CD14-positive monocyte (primary cell): ENCODE data around the gene SYT2. TPM values are rescaled to one million over a fixed set of nuclear protein-coding genes. Genes with fewer than 3 reads are reported as not detected.
A peak's percentile ranks its signal among the peaks of the same experiment; 100 is the strongest.

Source experiments
- DNase-seq, 3 donors: peaks; one replicate each; pipeline ENCODE4 v3.0.0-alpha.2; 2011 to 2022
- H2AFZ ChIP-seq: 2 replicates; pipeline ENCODE4 v1.6.0; 2012; ENCODE audit warnings: mild to moderate bottlenecking, low read depth, low read length, inconsistent platforms; ENCODE audit not compliant: insufficient read depth, poor library complexity, severe bottlenecking
- H3K27ac ChIP-seq, 2 donors: 1 replicate in 1 of 2; 2 replicates in 1 of 2; pipeline ENCODE4 v1.5.1; 2012 to 2013; ENCODE audit warnings: low read length in 2 of 2, control low read depth in 1 of 2, inconsistent platforms in 1 of 2, low read depth in 1 of 2, mild to moderate bottlenecking in 1 of 2
- H3K27me3 ChIP-seq, 2 donors: one replicate each; pipeline versions ENCODE4 v1.6.0 to v1.6.1; 2011 to 2013; ENCODE audit warnings: low read length in 2 of 2; ENCODE audit not compliant: control insufficient read depth in 2 of 2, insufficient read depth in 2 of 2
- H3K36me3 ChIP-seq, 2 donors: replicated peaks in 1 of 2; 1 replicate in 1 of 2; 2 replicates in 1 of 2; pipeline versions ENCODE4 v1.5.1 to v1.6.1; 2012 to 2013; ENCODE audit warnings: low read length in 2 of 2, control low read depth in 1 of 2, inconsistent platforms in 1 of 2, mild to moderate bottlenecking in 1 of 2; ENCODE audit not compliant: insufficient read depth in 2 of 2, control insufficient read depth in 1 of 2
- H3K4me1 ChIP-seq, 2 donors: 1 replicate in 1 of 2; 2 replicates in 1 of 2; pipeline versions ENCODE4 v1.5.1 to v1.6.1; 2012 to 2013; ENCODE audit warnings: low read length in 2 of 2, control low read depth in 1 of 2, inconsistent platforms in 1 of 2, mild to moderate bottlenecking in 1 of 2, moderate library complexity in 1 of 2; ENCODE audit not compliant: insufficient read depth in 2 of 2, control insufficient read depth in 1 of 2
- H3K4me2 ChIP-seq: replicated peaks from 2 replicates; pipeline ENCODE3; 2012; ENCODE audit warnings: low read length, moderate library complexity, mild to moderate bottlenecking; ENCODE audit not compliant: poor library complexity, severe bottlenecking; ENCODE audit errors: extremely low read depth
- H3K4me3 ChIP-seq, 3 experiments: fragments of 200-600 bp in 1 of 3; sonication (generic) in 1 of 3; replicated peaks in 1 of 3; 1 replicate in 2 of 3; 2 replicates in 1 of 3; pipeline ENCODE4 v1.5.1; 2011 to 2013; ENCODE audit warnings: low read length in 3 of 3, mild to moderate bottlenecking in 3 of 3, control low read depth in 2 of 3, low read depth in 2 of 3, inconsistent platforms in 1 of 3, moderate library complexity in 1 of 3
- H3K79me2 ChIP-seq: 2 replicates; pipeline ENCODE4 v1.6.0; 2012; ENCODE audit warnings: mild to moderate bottlenecking, control low read depth, inconsistent platforms, low read length, moderate library complexity; ENCODE audit not compliant: insufficient read depth
- H3K9ac ChIP-seq: 2 replicates; pipeline ENCODE4 v1.6.0; 2017; ENCODE audit warnings: low read length, mild to moderate bottlenecking; ENCODE audit not compliant: insufficient read depth, poor library complexity, severe bottlenecking
- H3K9me3 ChIP-seq, 2 donors: replicated peaks in 1 of 2; 1 replicate in 1 of 2; 2 replicates in 1 of 2; pipeline versions ENCODE4 v1.5.1 to v1.6.1; 2012 to 2013; ENCODE audit warnings: low read length in 2 of 2, control low read depth in 1 of 2; ENCODE audit not compliant: control insufficient read depth in 1 of 2, insufficient read depth in 1 of 2
- H4K20me1 ChIP-seq: 2 replicates; pipeline ENCODE4 v1.6.0; 2012; ENCODE audit warnings: mild to moderate bottlenecking, low read length, control low read depth, moderate library complexity; ENCODE audit not compliant: insufficient read depth
- H3K27ac Mint-ChIP-seq, 7 donors: one replicate each; pipeline ENCODE4 v1.8.0; 2020; ENCODE audit warnings: mild to moderate bottlenecking in 7 of 7, mixed read lengths in 7 of 7, moderate library complexity in 6 of 7, inconsistent platforms in 2 of 7
- H3K27me3 Mint-ChIP-seq, 3 donors: one replicate each; pipeline ENCODE4 v1.8.0; 2021 to 2022; ENCODE audit warnings: low read depth in 3 of 3, mild to moderate bottlenecking in 3 of 3, mixed read lengths in 3 of 3, moderate library complexity in 3 of 3, inconsistent platforms in 1 of 3
- H3K36me3 Mint-ChIP-seq, 2 donors: one replicate each; pipeline ENCODE4 v1.8.0; 2020; ENCODE audit warnings: mixed read lengths in 2 of 2, inconsistent platforms in 1 of 2, mild to moderate bottlenecking in 1 of 2
- H3K4me1 Mint-ChIP-seq: one replicate; pipeline ENCODE4 v1.8.0; 2020; ENCODE audit warnings: mild to moderate bottlenecking, mixed read lengths
- H3K4me3 Mint-ChIP-seq, 2 donors: one replicate each; pipeline ENCODE4 v1.8.0; 2020; ENCODE audit warnings: mild to moderate bottlenecking in 2 of 2, mixed read lengths in 2 of 2, moderate library complexity in 1 of 2
- H3K9me3 Mint-ChIP-seq, 7 donors: one replicate each; pipeline ENCODE4 v1.8.0; 2020 to 2022; ENCODE audit warnings: mixed read lengths in 7 of 7, mild to moderate bottlenecking in 6 of 7, moderate library complexity in 6 of 7, inconsistent platforms in 2 of 7
- WGBS: methylation state at CpG from one replicate; pipeline ENCODE4 v1.1.5; 2013; ENCODE audit warnings: missing lambda C conversion rate; ENCODE audit not compliant: insufficient coverage; 5-methylcytosine and 5-hydroxymethylcytosine counted together
- intact Hi-C, 2 donors: fragments of 100-400 bp; cut with micrococcal nuclease; formaldehyde crosslinking; loops; one replicate each; pipeline versions ENCODE4 v1.15.0 to v1.15.1; 2023
- polyA plus RNA-seq, 3 donors: library from polyadenylated mRNA; depleted of rRNA in 1 of 3; unstranded in 2 of 3; stranded (reverse) in 1 of 3; fragments of 300-500 nt in 2 of 3; fragments of >200 nt in 1 of 3; fragmentation: Illumina TruSeq in 2 of 3; gene quantifications; 1 replicate in 2 of 3; 2 replicates in 1 of 3; pipeline ENCODE4 v1.2.3, GENCODE V29; 2012 to 2021
- TF ChIP-seq, protein P1 (sequence below): fragments of 200-600 bp; IDR thresholded peaks from one replicate; pipeline ENCODE4 v1.8.0; 2022; ENCODE audit warnings: antibody characterized with exemption, mild to moderate bottlenecking

The SYT2 gene
- polyA plus RNA-seq, 3 donors, result not detected

DNA sequence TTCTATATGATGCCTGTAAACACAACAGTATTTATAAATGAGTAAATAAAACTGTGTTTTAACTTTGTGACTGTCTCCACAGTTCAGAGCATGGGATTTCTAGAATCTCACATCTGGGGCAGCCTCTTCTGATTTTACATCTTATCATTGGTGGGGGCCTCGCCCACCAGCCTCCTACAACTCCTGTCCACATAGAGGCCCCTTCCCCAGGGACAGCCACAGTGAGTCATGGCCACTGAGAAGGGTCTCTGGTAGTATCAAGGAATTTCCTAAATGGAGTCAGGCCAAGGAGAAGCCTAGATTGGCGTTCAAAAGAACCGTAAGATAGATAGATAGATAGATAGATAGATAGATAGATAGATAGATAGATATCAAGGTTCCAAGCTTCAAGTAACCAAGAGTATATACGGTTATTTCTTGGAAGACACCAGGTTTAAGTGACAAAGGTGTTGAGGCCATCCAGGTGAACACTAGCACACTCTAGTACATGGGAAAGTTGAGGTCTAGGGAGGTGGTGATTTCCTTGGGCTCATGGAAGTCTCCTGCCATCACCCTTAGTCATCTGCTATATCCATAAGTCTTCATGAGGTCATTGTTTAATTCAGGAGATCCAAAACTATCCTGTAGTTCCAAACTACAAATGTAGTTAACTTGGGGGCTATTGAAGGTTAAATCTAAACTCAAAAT is 121.6 kb downstream of the SYT2 start:
- H3K4me2 ChIP-seq, result no peak overlapping the region
- 100% methylated on average over 2 of the region's 4 CpGs for WGBS

DNA sequence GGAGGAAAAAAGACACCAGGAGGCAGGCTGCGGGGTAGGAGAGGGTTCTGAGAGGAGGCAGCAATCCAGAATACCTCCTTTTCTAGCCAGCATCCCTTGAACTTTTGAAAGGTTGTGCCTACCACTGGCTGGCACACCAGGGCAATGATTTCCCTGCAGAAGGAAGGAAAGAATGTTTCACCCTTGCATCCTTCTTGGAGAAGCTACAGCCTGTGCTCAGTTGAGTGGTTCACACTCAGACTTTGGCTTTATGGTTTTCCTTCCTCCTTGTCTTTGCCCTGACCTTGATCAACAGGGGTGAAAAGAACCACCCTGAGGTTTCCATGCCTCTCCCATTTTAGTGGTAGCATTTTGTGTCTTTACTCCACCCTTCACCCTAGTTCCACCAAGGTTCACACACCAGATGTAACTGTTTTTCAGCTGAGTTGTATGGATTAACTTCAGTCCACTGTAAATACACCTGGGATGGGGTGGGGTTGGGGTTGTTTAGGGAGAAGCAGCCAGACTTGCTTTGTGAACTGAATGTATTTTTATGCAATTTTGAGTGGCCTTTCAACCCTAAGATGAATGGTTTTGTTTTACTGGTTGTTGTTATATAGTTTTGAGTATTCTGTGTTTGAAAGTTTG is 122.3 kb downstream of the SYT2 start:
- Histone ChIP-seq H3K27me3 (peaks cover 42 to 91% of the 10 kb centered on the region in 2 donors), H2AFZ (no peak overlapping the region), H3K4me2 (no peak overlapping the region), H3K27ac (no peak overlapping the region), H3K79me2 (no peaks in the 10 kb centered on the region), H3K9me3 (no peaks in the 10 kb centered on the region), H4K20me1 (peaks cover 80% of the 10 kb centered on the region), H3K4me1 (peaks cover 19 to 21% of the 10 kb centered on the region in 2 donors), H3K9ac (no peak overlapping the region), H3K4me3 (no peak overlapping the region), H3K36me3 (peaks cover 3 to 19% of the 10 kb centered on the region in 2 donors)
- no peak for DNase-seq
- H3K4me1 Mint-ChIP-seq, result peaks cover 28% of the 10 kb centered on the region
- TF ChIP-seq, protein P1, sequence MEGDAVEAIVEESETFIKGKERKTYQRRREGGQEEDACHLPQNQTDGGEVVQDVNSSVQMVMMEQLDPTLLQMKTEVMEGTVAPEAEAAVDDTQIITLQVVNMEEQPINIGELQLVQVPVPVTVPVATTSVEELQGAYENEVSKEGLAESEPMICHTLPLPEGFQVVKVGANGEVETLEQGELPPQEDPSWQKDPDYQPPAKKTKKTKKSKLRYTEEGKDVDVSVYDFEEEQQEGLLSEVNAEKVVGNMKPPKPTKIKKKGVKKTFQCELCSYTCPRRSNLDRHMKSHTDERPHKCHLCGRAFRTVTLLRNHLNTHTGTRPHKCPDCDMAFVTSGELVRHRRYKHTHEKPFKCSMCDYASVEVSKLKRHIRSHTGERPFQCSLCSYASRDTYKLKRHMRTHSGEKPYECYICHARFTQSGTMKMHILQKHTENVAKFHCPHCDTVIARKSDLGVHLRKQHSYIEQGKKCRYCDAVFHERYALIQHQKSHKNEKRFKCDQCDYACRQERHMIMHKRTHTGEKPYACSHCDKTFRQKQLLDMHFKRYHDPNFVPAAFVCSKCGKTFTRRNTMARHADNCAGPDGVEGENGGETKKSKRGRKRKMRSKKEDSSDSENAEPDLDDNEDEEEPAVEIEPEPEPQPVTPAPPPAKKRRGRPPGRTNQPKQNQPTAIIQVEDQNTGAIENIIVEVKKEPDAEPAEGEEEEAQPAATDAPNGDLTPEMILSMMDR, result no peak
- intact Hi-C loops, result no loop called here
- no CpG with 5 or more reads among the region's 1 CpG for WGBS
- H3K27me3 Mint-ChIP-seq, result peaks cover 46 to 87% (median 82%) of the 10 kb centered on the region in 3 donors
- no peak overlapping the region for H3K27ac Mint-ChIP-seq
- H3K9me3 Mint-ChIP-seq, result peaks cover 0 to 5% (median 3%) of the 10 kb centered on the region in 7 donors
- peak overlapping the region in 1 of 2 donors; percentile 81 for H3K4me3 Mint-ChIP-seq
- H3K36me3 Mint-ChIP-seq, result peaks cover 57 to 68% of the 10 kb centered on the region in 2 donors

More for the DNA sequence above, 121.6 kb downstream of the SYT2 start:
- Mint-ChIP-seq H3K27ac (no peak overlapping the region), H3K36me3 (peaks cover 54 to 66% of the 10 kb centered on the region in 2 donors), H3K4me1 (peaks cover 28% of the 10 kb centered on the region), H3K4me3 (peak overlapping the region in 1 of 2 donors; percentile 81), H3K9me3 (peaks cover 0 to 7% (median 3%) of the 10 kb centered on the region in 7 donors), H3K27me3 (peaks cover 51 to 89% (median 86%) of the 10 kb centered on the region in 3 donors)
- Histone ChIP-seq H3K27ac (no peak overlapping the region), H3K27me3 (peaks cover 45 to 93% of the 10 kb centered on the region in 2 donors), H3K4me1 (peaks cover 19 to 21% of the 10 kb centered on the region in 2 donors), H4K20me1 (peaks cover 84% of the 10 kb centered on the region), H3K4me3 (no peak overlapping the region), H3K79me2 (no peaks in the 10 kb centered on the region), H3K36me3 (peaks cover 3 to 12% of the 10 kb centered on the region in 2 donors), H3K9ac (no peak overlapping the region), H2AFZ (no peak overlapping the region), H3K9me3 (no peaks in the 10 kb centered on the region)
- TF ChIP-seq, protein P1, result no peak
- intact Hi-C loops, result no loop called here
- DNase-seq, result no peak
